ENCODE results near the gene POLR2J3.
"Not testable (repeated sequence)": the region's sequence is repeated elsewhere in the genome, so short reads cannot be mapped to it uniquely, and the experiment has no call there.

POLR2J3 gene

DNA sequence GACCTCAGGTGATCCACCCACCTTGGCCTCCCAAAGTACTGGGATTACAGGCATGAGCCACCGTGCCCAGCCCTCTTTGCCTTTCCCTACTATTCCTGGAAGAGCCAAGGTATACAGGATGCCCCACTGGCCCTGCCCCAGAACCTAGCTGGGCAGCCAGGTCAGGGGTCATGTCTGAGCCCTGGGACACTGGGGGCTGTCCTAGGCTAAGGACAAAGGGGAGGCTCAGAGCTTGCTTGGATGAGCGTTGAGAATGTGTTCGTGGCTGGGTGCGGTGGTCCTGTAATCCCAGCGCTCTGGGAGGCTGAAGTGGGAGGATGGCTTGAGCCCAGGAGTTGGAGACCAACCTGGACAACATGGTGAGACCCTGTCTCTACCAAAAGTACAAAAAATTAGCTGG, 6.1 kb upstream of the POLR2J3 start:
- DNase-seq (ENCODE audit: low read depth); H3K27me3 ChIP-seq (replicated peaks; ENCODE audit: control insufficient read depth, insufficient read depth, low read length); H3K4me3 ChIP-seq (ENCODE audit: low read length); H3K4me1 ChIP-seq (ENCODE audit: control insufficient read depth, insufficient read depth, low read length); H3K9ac ChIP-seq (ENCODE audit: low read length); H3K9me3 ChIP-seq (ENCODE audit: control insufficient read depth, low read length); H3K36me3 ChIP-seq (ENCODE audit: control insufficient read depth, insufficient read depth, low read length, severe bottlenecking): not testable (repeated sequence)

DNA sequence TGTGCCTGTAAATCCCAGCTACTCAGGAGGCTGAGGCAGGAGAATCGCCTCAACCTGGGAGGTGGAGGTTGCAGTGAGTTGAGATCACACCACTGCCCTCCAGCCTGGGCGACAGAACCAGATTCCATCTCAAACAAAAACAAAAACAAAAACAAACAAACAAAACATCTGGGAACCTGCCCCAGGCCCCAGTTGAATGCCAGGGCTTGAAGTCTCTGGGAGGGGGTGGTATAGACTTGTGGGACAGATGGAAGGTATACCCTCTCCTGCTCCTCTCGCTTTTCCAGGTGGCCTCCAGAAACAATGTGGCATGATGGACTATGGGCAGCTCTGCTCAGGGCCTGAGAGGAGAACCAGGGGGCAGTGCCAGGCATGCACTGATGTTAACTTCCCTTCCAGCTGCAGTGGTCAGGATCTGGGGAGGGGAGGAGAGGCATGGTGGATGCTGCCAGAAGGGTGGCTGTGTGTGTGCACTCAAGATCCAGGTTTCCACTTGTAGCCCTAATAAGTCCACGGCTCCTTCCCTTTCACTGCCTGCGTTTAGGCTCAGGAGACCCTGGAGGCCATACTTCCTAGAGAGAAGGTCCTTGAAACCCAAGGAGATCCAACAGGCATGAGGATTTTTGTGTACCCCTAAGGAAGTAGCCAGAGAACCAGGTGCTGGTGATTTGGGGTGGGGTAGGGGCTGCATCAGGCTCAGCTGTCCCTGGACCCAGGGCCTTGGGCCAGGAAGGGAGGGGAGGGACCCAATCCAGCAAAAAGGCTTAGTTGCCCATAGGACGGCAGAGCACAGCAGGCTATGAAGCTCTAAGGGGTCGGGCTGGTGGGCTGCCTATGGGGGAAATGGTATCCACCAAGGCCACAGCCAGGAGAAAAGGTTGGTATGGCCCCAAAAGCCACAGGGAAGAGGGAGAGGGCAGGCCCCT, 5.2 kb upstream of the POLR2J3 start:
- H3K36me3 ChIP-seq (ENCODE audit: control insufficient read depth, insufficient read depth, low read length, severe bottlenecking); H3K27me3 ChIP-seq (replicated peaks; ENCODE audit: control insufficient read depth, insufficient read depth, low read length); H3K4me1 ChIP-seq (ENCODE audit: control insufficient read depth, insufficient read depth, low read length); H3K9me3 ChIP-seq (ENCODE audit: control insufficient read depth, low read length); H3K9ac ChIP-seq (ENCODE audit: low read length); DNase-seq (ENCODE audit: low read depth); H3K4me3 ChIP-seq (ENCODE audit: low read length): not testable (repeated sequence)

DNA sequence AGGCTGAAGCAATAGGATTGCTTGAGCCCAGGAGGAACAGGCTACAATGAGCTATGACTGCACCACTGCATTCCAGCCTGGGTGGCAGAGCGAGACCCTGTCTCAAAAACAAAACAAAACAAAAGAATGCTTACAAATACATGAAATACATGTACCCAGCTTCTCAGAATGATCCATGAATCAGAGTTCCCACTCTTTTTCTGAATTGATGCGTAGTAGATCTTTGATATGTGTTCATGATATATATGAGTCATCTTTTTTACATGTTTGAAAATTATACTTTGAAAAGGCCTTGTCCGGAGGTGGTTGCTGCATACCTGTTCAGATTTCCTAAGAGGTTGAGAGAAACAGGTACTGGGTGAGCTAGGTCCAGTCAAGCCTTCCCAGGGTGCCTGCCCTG, 4.0 kb upstream of the POLR2J3 start:
- H3K4me3 ChIP-seq (ENCODE audit: low read length); H3K36me3 ChIP-seq (ENCODE audit: control insufficient read depth, insufficient read depth, low read length, severe bottlenecking); H3K4me1 ChIP-seq (ENCODE audit: control insufficient read depth, insufficient read depth, low read length); H3K9me3 ChIP-seq (ENCODE audit: control insufficient read depth, low read length); H3K27me3 ChIP-seq (replicated peaks; ENCODE audit: control insufficient read depth, insufficient read depth, low read length); DNase-seq (ENCODE audit: low read depth); H3K9ac ChIP-seq (ENCODE audit: low read length): not testable (repeated sequence)

DNA sequence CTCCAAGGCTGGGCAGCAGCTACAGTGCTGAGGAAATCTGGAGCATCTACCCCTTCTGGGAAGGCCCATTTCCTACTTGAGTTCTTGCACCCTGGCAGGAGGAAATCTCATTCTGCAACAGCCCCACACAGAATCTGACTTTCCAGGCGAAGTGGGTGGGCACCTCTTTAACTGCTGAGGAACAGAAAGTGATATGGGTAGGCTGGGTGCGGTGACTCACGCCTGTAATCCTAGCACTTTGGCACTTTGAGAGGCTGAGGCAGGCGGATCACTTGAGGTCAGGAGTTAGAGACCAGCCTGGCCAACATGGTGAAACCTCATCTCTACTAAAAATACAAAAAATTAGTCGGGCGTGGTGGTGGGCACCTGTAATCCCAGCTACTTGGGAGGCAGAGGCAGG, 2.2 kb upstream of the POLR2J3 start:
- not testable (repeated sequence) for H3K27me3 ChIP-seq (replicated peaks; ENCODE audit: control insufficient read depth, insufficient read depth, low read length); H3K9ac ChIP-seq (ENCODE audit: low read length); H3K4me1 ChIP-seq (ENCODE audit: control insufficient read depth, insufficient read depth, low read length); H3K9me3 ChIP-seq (ENCODE audit: control insufficient read depth, low read length); H3K36me3 ChIP-seq (ENCODE audit: control insufficient read depth, insufficient read depth, low read length, severe bottlenecking); H3K4me3 ChIP-seq (ENCODE audit: low read length); DNase-seq (ENCODE audit: low read depth)

DNA sequence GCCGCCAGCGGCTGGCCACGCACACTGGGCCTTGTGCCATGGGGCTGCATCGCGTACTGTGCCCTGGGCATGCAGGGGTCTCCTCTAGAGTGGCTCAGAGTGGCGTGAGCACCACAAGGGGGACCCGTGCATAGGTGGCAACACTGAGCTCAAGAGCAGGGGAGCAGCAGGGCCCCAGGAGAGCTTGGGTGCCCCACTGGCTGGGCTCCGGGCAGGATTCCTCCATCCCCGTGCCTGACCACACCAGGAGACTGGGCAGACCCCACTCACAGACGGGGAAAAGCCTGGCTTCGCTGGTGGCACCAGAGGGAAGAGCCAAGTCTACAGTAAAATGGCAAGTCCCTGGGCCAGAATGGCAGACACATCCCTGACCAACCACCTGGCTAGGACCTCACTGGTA, 3.8 kb downstream of the POLR2J3 start:
- H3K36me3 ChIP-seq (ENCODE audit: control insufficient read depth, insufficient read depth, low read length, severe bottlenecking); DNase-seq (ENCODE audit: low read depth); H3K9me3 ChIP-seq (ENCODE audit: control insufficient read depth, low read length); H3K9ac ChIP-seq (ENCODE audit: low read length); H3K27me3 ChIP-seq (replicated peaks; ENCODE audit: control insufficient read depth, insufficient read depth, low read length); H3K4me3 ChIP-seq (ENCODE audit: low read length); H3K4me1 ChIP-seq (ENCODE audit: control insufficient read depth, insufficient read depth, low read length): not testable (repeated sequence)

DNA sequence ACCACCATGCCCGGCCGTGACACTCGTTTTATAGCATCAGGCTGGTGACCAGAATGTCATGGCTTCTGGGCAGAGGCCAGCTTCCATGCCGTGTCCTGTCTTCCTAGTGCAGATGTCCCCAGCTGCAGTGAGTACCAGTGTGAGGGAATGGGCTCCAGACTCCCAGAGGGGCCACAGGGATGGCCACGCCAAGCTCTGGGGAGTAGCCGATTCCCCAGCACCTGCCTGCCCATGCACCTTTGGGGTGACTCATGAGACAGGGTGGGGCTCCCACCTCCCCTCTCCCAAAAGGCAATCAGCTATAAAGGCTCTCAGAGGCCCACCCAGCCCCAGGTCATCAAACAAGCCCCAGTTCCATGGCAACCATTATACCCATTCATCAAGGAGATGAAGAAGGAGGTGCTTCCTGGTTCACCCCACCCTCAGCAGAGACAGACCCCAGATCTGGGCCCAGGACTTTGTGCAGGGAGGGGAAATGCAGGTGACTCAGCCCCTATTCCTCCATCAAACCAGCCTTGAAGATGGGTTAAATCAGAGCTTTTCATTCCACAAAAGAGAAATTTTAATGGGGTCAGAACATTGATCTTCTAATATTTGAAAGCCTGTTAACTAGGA, 21.5 kb downstream of the POLR2J3 start, which contains the start of gene SPDYE2:
Gene SPDYE2, plus strand, starts transcription at position 419 of the 615 bp plus-strand sequence. CDS start 2,030 bp downstream, outside the sequence.
- DNase-seq (ENCODE audit: low read depth); H3K4me1 ChIP-seq (ENCODE audit: control insufficient read depth, insufficient read depth, low read length); H3K4me3 ChIP-seq (ENCODE audit: low read length); H3K27me3 ChIP-seq (replicated peaks; ENCODE audit: control insufficient read depth, insufficient read depth, low read length); H3K9me3 ChIP-seq (ENCODE audit: control insufficient read depth, low read length); H3K36me3 ChIP-seq (ENCODE audit: control insufficient read depth, insufficient read depth, low read length, severe bottlenecking); H3K9ac ChIP-seq (ENCODE audit: low read length): not testable (repeated sequence)

DNA sequence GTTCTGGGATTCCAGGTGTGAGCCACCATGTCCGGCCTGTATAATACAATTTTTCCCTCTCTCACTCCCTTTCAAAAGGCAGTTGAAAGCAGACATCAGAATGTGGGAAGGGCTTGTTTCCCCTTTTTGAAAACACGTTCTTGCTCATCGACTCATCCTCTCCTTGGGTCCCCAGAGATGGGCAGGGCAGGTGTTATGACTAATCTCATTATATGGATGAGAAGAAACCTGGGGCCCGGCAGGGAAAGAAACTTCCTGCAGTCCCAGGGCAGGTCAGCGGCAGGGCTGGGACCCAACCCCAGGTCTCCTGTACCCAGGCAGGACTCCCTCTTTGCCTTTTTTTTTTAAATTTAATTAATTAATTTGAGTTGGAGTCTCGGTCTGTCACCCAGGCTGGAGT, 26.0 kb downstream of the POLR2J3 start:
- H3K27me3 ChIP-seq (replicated peaks; ENCODE audit: control insufficient read depth, insufficient read depth, low read length) = not testable (repeated sequence)

DNA sequence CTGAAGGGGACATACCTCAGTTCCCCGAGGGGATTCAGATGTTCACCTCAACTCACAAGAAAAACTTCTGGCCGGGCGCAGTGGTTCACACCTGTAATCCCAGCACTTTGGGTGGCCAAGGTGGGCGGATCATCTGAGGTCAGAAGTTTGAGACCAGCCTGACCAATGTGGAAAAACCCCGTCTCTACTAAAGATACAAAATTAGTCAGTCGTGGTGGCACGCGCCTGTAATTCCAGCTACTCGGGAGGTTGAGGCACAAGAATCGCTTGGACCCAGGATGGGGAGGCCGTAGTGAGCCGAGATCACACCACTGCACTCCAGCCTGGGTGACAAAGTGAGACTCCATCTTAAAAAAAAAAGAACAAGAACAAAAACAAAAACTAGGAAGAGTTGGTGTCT, 27.1 kb downstream of the POLR2J3 start:
- not testable (repeated sequence) for H3K9ac ChIP-seq (ENCODE audit: low read length); H3K27me3 ChIP-seq (replicated peaks; ENCODE audit: control insufficient read depth, insufficient read depth, low read length); H3K36me3 ChIP-seq (ENCODE audit: control insufficient read depth, insufficient read depth, low read length, severe bottlenecking); H3K4me1 ChIP-seq (ENCODE audit: control insufficient read depth, insufficient read depth, low read length); H3K9me3 ChIP-seq (ENCODE audit: control insufficient read depth, low read length); H3K4me3 ChIP-seq (ENCODE audit: low read length); DNase-seq (ENCODE audit: low read depth)

More for the DNA sequence above, 26.0 kb downstream of the POLR2J3 start:
- not testable (repeated sequence) for H3K36me3 ChIP-seq (ENCODE audit: control insufficient read depth, insufficient read depth, low read length, severe bottlenecking); DNase-seq (ENCODE audit: low read depth); H3K4me1 ChIP-seq (ENCODE audit: control insufficient read depth, insufficient read depth, low read length); H3K9ac ChIP-seq (ENCODE audit: low read length); H3K9me3 ChIP-seq (ENCODE audit: control insufficient read depth, low read length); H3K4me3 ChIP-seq (ENCODE audit: low read length)

DNA sequence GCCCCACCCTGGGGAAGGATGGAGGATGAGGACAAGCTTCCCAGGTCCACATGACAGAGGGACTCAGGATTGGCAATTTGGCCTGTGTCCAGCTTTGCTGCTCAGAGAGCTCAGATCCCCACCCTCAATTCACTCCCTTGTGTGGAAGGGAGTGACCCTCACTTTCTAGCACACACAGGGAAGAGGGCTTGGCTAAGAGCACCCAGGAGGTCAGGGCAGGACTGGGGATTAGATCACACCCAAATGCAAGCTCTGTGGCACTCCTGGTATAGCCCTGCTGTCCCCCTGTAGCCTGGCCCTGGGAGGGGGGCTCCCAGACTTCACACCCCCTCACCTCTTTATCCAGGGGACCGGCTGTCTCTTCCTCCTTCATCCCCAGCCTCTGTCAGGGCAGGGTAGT, 28.0 kb downstream of the POLR2J3 start:
- not testable (repeated sequence) for H3K9me3 ChIP-seq (ENCODE audit: control insufficient read depth, low read length); H3K36me3 ChIP-seq (ENCODE audit: control insufficient read depth, insufficient read depth, low read length, severe bottlenecking); DNase-seq (ENCODE audit: low read depth); H3K4me3 ChIP-seq (ENCODE audit: low read length); H3K4me1 ChIP-seq (ENCODE audit: control insufficient read depth, insufficient read depth, low read length); H3K27me3 ChIP-seq (replicated peaks; ENCODE audit: control insufficient read depth, insufficient read depth, low read length); H3K9ac ChIP-seq (ENCODE audit: low read length)

DNA sequence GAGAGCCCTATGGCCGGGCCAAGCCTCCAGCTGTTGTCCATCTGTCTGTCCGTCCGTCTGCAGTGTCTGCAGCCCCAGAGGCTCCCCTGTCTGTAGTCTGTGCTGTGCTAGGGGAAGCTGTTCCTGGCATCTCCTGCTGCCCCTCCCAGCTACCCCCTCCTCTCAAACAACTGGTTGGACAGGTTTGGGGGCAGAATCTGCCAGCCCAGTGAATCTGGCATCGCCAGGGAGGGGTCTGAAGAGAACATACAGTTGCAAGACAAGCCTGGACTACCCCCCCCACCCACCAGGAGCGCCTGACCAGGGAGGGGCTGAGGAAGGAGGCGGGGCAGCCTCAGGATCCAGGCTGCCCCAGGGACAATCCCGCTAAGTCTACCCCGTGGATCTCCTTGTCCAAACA, 28.8 kb downstream of the POLR2J3 start, which contains the start of gene UPK3BL2:
Gene UPK3BL2, minus strand, starts transcription at position 101 of the 400 bp plus-strand sequence. Its CDS starts 60 bp downstream, at position 41.
- H3K27me3 ChIP-seq (replicated peaks; ENCODE audit: control insufficient read depth, insufficient read depth, low read length); H3K4me3 ChIP-seq (ENCODE audit: low read length); H3K4me1 ChIP-seq (ENCODE audit: control insufficient read depth, insufficient read depth, low read length); DNase-seq (ENCODE audit: low read depth); H3K36me3 ChIP-seq (ENCODE audit: control insufficient read depth, insufficient read depth, low read length, severe bottlenecking); H3K9ac ChIP-seq (ENCODE audit: low read length); H3K9me3 ChIP-seq (ENCODE audit: control insufficient read depth, low read length): not testable (repeated sequence)

DNA sequence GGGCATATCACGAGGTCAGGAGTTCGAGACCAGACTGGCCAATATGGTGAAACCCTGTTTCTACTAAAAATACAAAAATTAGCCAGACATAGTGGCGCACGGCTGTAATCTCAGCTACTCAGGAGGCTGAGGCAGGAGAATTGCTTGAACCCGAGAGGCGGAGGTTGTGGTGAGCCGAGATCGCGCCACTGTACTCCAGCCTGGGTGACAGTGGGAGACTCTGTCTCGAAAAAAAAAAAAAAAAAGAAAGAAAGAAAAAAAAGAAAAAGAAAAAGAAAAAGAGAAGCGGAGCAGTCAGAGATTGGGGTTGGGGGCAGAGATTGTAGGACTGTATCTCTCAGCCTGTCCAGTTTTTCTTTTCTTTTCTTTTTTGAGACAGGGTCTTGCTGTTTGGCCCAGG, 29.6 kb downstream of the POLR2J3 start:
- not testable (repeated sequence) for H3K9me3 ChIP-seq (ENCODE audit: control insufficient read depth, low read length); H3K27me3 ChIP-seq (replicated peaks; ENCODE audit: control insufficient read depth, insufficient read depth, low read length); H3K4me3 ChIP-seq (ENCODE audit: low read length); H3K36me3 ChIP-seq (ENCODE audit: control insufficient read depth, insufficient read depth, low read length, severe bottlenecking); H3K9ac ChIP-seq (ENCODE audit: low read length); DNase-seq (ENCODE audit: low read depth); H3K4me1 ChIP-seq (ENCODE audit: control insufficient read depth, insufficient read depth, low read length)

All from adipocyte (in vitro differentiated cells).